ENCODE measurements around the gene MORC2.

MORC2 gene

GRCh38 chr22:30876915-30877553 is 91.5 kb downstream of the MORC2 start:
- Mint-ChIP-seq H3K36me3 (ENCODE audit: insufficient read depth) (no peaks in the 10 kb centered on the region), H3K4me1 (ENCODE audit: low read depth in 2 of 2) (no peaks in the 10 kb centered on the region), H3K27ac (no peak overlapping the region), H3K27me3 (peaks cover 0 to 8% of the 10 kb centered on the region in 2 donors), H3K9me3 (no peaks in the 10 kb centered on the region), H3K4me3 (no peak overlapping the region)
- DNase-seq (no peak), ATAC-seq (replicated peaks) (no peak)

DNA sequence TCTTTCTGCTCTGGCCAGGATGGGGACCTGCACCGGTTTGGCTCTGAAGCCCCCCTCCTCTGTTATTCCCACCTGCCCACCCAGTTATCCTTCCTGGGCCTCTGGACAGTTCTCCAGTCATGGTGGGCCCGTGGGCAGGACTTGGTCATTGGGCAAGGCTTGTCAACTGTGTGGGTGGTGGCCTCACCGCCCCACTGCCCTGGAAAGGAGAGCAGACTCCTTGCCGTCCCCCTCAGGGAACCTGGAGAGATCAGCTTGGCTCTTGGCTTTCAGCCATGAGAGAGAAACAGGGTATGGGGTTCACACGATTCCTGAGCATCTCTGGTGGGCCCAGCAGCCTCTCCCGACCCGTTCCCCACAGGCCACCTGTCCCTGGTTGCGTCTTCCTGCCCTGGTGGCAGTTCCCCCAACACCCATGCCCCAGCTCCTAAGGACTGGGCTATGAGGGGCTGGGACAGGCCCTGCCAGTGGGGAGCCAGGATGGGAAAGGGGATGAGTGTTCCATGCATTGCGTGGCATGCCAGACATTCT is 92.3 kb downstream of the MORC2 start:
- no peaks in the 10 kb centered on the region for H3K9me3 Mint-ChIP-seq
- peaks cover 0 to 8% of the 10 kb centered on the region in 2 donors for H3K27me3 Mint-ChIP-seq
- no peak for DNase-seq
- no peak for ATAC-seq (replicated peaks)
- H3K4me1 Mint-ChIP-seq (ENCODE audit: low read depth in 2 of 2), result no peaks in the 10 kb centered on the region
- H3K36me3 Mint-ChIP-seq (ENCODE audit: insufficient read depth), result no peaks in the 10 kb centered on the region
- H3K4me3 Mint-ChIP-seq, result no peak overlapping the region
- no peak overlapping the region for H3K27ac Mint-ChIP-seq

- Mint-ChIP-seq H3K4me1 (ENCODE audit: low read depth in 2 of 2) (no peaks in the 10 kb centered on the region), H3K4me3 (no peak overlapping the region), H3K36me3 (ENCODE audit: insufficient read depth) (no peaks in the 10 kb centered on the region), H3K9me3 (no peaks in the 10 kb centered on the region), H3K27ac (no peak overlapping the region), H3K27me3 (peaks cover 0 to 8% of the 10 kb centered on the region in 2 donors)
- ATAC-seq (replicated peaks) (no peak), DNase-seq (no peak)
Measured at GRCh38 chr22:30875481-30876215, 92.9 kb downstream of the MORC2 start.
